CD4-positive, alpha-beta T cell treated with Interleukin-21 for 1 hour (primary cell): ENCODE results near the gene LSP1.

Experiments
- DNase-seq: peaks from one replicate; pipeline ENCODE4 v3.0.0-alpha.2; 2020

The LSP1 gene

DNA sequence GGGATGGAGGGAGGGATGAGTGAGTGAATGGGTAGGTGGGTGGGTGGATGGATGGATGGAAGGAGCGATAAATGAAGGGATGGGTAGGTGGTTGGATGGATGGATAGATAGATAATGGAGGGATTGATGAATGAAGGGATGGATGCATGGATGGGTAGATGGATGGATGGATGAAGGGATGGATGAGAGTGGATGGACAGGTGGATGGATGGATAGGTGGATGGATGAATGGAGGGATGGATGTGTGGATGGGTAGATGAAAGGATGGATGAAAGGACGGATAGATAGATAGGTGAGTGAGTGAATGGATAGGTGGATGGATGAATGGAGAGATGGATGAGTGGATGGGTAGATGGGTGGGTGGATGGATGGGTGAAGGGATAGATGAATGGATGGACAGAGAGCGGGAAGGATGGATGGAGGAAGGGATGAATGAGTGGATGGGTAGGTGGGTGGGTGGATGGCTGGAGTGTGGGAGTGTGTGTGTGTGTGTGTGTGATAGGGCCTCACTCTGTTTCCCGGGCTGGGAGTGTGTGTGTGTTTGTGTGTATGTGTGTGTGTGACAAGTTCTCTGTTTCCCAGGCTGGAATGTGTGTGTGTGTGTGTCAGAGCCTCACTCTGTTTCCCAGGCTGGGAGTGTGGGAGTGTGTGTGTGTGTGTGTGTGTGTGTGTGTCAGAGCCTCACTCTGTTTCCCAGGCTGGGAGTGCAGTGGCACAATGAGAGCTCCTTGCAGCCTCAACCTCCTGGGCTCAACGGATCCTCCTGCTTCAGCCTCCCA, 40.9 kb downstream of the LSP1 start:
- no peak for DNase-seq

DNA sequence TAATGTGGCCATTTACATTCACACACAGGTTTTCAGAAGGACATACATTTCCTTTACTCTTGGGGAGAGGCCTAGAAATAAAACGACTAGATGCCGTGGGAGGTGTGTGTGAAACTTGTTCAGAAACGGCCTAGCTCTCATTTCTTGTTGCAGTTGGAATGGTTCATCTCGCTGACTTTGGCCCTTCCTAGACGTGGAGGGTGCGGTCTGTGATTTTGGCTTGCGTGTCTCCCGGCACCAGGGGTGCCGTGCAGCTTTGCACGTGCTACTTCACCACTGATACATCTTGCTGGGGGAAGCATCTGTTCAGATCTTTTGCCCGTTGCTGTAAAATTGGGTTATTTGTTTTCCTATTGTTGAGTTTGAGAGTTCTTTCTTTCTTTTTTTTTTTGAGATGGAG, 41.9 kb downstream of the LSP1 start:
- DNase-seq, result no peak

DNA sequence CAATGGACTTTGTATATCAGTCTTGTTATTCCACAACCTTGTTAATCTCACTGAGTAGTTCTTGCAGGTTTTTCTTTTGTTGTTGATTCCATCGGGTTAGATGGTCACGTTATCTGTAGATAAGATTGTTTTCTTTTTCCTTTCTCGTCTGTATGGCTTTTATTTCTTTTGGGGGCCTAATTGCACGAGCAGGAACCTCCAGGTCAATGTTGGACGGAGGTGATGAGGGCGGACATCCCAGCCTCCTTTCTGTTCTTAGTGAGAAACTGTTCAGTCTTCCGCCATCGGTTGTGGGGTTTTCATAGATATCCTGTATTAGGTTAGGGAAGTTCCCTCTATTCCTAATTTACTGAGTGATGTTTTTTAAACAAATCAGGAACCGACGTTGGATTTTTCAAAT, 43.6 kb downstream of the LSP1 start:
- no peak for DNase-seq

DNA sequence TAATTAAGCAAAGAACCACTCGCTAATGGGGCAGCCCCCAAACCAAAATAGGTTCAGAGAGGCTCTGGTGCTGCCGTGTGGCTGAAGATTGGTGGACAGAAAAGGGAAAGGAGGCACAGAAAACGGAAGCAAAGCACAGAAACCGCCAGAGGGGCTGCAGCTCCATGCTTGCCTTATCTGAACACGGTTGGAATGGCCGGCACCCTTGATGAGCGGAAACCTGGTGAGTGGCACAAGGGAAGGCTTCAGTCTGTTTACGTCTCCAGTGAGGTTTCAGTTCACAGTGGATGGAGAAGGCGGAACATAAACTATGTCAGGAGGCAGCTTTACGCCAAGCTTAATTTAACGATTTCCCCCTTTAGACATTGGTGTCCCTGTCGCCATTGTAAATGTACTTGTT, 44.0 kb downstream of the LSP1 start:
- DNase-seq, result no peak

GRCh38 chr11:1899090-1899489, 46.2 kb downstream of the LSP1 start:
- DNase-seq, result no peak

DNA sequence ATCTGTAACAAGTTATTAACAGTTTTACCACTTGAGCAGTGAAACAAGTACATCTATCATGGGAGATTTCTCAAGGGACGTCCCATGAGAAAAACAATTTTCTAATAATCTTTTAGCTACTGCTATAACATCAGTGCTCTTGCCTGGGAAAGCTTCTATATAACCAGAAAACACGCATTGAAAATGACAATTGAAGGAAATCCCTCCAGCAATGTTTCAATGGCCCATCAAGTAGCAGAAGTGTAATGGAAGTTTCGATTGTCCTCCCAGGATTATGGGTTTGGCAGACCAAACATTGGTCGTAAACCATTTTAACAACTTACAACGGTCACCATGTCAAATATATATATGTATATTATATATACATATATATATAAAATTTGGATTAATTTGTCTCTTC, 46.8 kb downstream of the LSP1 start:
- no peak for DNase-seq

DNA sequence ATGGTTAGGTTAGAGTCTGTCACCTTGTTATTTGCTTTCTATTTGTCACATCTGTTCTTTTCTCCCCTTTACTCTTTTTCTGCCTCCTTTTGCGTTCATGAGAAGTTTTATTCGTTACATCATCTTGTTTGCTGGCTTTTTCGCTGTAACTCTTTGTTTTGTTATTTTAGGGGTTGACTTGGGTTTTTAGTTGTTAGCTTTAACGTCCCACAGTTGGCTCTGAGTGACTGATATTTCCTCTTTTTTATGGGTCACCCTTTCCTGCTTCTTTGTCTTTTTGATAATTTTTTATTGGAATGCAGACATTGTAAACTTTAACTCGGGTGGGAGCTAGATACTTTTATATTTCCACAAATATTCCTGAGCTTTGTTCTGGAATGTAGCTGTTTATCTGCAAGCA, 53.3 kb downstream of the LSP1 start:
- DNase-seq, result no peak

DNA sequence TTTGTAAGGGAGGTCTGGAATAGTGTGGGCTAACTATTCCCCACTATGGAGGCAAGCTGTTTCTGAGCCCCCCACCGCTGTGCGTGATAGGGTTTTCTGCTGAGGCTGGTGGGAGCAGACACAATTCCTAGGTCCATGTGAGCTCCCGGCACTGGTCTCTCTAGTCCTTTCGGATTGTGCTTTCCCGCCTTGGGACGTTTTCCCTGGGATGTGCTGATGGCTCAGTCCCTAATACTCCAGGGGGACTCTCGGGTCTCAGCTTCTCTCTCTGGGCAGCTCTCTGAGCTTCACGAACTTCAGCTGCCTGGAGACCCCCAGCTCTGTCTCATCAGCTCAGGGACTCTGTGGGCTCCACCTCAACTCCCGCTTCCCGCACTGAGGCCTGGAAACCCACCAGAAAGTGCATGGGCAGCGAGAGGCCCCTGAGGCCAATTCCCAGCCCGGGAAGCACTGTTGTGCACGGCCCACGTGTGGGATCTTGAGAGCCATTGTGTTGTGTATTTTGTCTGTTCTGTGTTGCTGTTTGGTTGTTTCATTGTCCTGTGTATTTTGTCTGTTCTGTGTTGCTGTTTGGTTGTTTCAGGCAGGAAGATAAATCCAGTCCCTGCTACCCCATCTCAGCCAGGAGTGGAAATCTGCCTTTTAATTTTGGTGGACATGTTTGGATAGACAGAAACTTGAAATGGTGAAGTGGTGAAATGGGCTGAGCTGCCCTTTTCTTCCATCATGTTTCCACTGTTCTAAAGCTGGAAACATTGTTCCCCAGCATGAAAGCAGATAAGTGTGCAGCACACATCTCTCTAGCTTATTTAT, 53.9 kb downstream of the LSP1 start:
- DNase-seq, result no peak

- no peak for DNase-seq
Observed at GRCh38 chr11:1908618-1909017, 55.7 kb downstream of the LSP1 start.

GRCh38 chr11:1909524-1909923, 56.6 kb downstream of the LSP1 start:
- no peak for DNase-seq

DNA sequence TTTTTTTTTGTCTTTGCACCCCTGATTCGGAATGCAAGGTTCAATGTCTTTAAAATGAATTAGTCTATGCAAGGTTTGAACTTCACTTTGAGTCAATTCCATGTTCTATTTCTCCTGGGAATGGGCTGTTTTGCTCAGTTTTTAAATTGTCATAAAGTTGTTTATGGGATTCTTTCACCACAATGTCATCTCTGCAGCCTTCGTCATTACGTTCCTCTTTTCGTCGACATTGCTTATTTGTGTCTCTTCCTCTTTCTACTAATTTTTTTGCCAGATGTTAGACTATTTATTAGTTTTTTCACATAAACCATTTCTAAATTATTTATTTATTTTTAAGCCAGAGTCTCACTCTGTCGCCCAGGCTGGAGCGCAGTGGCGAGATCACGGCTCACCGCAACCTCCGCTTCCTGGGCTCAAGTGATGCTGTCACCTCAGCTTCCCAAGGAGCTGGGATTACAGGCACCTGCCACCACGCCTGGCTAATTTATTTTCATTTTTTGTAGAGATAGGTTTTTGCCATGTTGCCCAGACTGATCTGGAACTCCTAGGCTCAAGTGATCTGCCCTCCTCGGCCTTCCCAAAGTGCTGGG, 59.5 kb downstream of the LSP1 start:
- DNase-seq, result no peak

GRCh38 chr11:1913271-1914060, 60.6 kb downstream of the LSP1 start:
- DNase-seq, result no peak

DNA sequence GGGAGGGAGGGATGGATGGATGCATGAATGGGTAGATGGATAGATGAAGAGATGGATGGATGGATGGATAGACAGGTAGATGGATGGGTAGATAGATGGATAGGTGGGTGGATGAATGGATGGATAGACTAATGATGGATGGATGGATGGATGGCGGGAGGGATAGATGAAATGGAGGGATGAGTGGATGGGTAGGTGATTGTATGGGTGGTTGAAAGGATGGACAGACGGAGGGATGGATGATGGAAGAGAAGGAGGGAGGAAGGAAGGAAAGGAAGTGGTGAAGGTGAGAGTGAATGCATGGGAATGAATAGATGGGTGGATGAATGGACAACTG, 62.9 kb downstream of the LSP1 start:
- no peak for DNase-seq

DNA sequence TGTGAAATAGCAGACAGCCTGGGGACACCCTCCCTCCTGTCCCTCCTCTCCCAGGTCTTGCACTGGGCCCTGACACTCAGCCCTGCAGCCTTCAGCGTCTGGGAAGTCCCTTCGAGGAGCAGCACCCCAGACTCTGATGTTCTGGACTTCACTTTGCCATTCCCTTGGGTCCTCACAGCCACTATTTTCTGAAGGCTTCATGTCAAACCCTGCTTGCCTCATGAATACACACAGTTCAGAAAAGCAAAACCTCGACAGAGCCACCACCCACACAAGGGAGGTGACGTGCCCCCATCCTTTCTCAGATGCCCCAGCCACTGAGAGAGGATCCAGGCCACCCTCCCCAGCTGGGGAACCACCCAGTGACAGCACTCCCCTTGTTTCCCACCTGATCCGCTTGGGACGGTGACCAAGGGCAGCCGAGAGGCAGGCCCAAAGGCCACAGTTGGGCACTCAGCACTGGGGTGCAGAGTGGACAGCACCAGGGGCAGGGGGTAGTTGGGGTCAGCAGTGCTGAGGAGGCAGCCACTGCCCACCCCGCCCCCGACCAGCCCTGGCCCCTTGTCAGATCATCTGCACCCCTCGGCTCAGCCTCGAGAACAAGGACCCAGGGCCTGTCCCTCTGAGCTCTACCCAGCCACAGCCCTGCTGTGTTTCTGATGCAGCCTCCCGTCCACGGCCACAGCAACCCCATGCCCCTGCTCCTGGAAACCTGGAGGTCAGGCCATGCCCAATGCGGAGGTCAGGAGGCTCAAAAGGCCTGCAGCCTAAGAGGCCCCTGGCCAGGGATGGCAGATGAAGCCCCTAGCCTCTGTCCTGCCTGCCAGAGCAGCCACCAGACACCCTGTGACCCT, 63.5 kb downstream of the LSP1 start:
- no peak for DNase-seq

DNA sequence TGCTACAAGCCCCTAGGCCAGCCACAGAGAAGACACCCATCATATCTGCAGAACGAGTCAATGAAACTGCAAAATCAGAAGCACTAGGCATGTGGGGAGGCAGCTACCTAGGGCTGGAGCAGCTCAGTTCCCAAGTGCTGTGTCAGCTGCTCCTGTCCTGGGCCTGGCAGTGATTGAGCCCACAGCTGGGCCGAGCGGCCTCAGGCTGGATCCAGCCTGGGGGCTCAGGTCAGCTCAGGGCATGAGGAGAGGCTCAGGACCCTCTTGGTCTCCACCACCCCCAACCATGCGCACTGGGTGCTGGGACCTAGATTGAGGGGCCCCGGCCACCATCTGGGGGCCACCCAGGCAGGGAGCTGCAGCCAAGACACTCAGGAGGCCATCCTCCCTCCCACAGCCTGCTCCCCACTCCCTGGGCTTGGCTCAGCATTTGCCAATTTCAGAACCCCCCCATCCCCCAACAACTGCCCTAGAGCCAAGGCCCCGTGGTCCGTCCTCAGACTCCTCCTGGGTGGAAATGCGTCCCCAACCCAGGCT, 64.2 kb downstream of the LSP1 start:
- DNase-seq, result no peak

DNA sequence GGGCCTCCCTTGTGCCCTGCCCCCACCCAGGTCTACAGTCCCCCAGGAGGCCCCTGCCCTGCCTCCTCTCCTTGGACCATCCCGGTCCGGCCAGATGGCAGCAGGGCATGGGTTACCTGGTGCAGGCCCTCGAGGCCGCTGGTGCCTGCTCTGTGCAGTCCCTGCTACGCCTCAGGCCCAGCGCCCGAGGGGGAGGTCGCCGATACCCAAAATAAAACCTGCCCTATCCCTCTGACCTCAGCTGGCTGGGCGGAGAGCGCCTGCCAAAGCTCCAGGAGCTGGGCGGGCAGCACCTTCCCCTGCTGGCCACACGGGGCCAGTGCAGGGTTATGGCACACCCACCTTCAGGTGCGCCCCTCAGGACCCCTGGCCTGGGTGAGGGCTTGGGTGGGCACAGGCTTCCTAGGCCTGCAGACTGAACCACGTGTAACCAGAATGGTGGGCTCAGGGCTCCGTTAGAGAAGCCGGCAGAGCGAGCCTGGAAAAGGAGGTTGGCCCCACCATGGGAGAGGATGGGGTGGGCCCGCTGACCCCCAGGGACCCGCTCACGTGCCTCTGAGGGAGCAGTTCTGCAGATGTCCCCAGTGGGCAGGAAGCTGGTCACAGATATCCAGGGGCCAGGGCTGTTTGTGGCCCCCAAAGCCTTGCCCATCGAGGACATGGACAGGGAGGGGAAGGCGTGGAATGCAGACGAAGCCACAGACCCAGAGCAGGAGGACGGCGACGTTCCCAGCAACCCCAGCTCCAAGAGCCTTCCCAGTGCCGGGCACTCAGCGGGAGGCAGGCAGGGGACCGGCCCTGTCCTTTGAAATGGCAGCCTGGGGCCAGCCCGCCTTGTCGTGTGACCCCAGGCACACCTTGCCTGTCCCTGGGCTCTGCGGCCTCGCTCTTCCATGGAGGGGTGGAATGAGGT, 64.9 kb downstream of the LSP1 start:
- DNase-seq, result no peak

GRCh38 chr11:1918436-1919315, 65.8 kb downstream of the LSP1 start:
- DNase-seq, result no peak

GRCh38 chr11:1919391-1920127, 66.7 kb downstream of the LSP1 start, which contains the start of gene TNNT3:
Gene TNNT3, plus strand, starts transcription at chr11:1919703. Its CDS starts 3,172 bp downstream, at chr11:1922875.
- no peak for DNase-seq
